Activated naive CD4-positive, alpha-beta T cell treated with anti-CD3 and anti-CD28 coated beads, Interleukin-2, amount 50 U/mL, for 72 hours (primary cell): ENCODE measurements around the gene DNAJC27. TPM values are rescaled to one million over a fixed set of nuclear protein-coding genes. Genes with fewer than 3 reads are reported as not detected.

Experiments
- ATAC-seq, 2 donors: fragments of 150-1000 bp; cut with Tn5 transposase; 2 replicates each; pipeline ENCODE4 v1.10.0; 2021; ENCODE audit warnings: mild to moderate bottlenecking in 2 of 2, moderate library complexity in 2 of 2
- DNase-seq, 2 donors: peaks; one replicate each; pipeline ENCODE4 v3.0.0; 2021 to 2022; ENCODE audit warnings: low spot score in 2 of 2
- H3K27ac Mint-ChIP-seq, 2 donors: one replicate each; pipeline ENCODE4 v1.8.0; 2022; ENCODE audit warnings: mild to moderate bottlenecking in 2 of 2, mixed read lengths in 2 of 2
- H3K36me3 Mint-ChIP-seq, 2 donors: one replicate each; pipeline ENCODE4 v1.8.0; 2022; ENCODE audit warnings: mixed read lengths in 2 of 2
- H3K9me3 Mint-ChIP-seq, 2 donors: one replicate each; pipeline ENCODE4 v1.8.0; 2022; ENCODE audit warnings: mixed read lengths in 2 of 2
- total RNA-seq, 2 donors: library from RNA; stranded (reverse); gene quantifications; one replicate each; pipeline ENCODE4 v1.2.3, GENCODE V29; 2022

DNAJC27 gene
- total RNA-seq, 2 donors from 2014 or later: 6.8 to 7.3 TPM

- no peak for DNase-seq
- no peaks in the 10 kb centered on the region for H3K9me3 Mint-ChIP-seq
- no peaks in the 10 kb centered on the region for H3K36me3 Mint-ChIP-seq
- no peak for ATAC-seq
- H3K27ac Mint-ChIP-seq: peak overlapping the region in 1 of 2 donors; percentile 52
Measured at GRCh38 chr2:24945907-24946306, 25.8 kb downstream of the DNAJC27 start.

GRCh38 chr2:24943427-24944053 is 28.2 kb downstream of the DNAJC27 start:
- no peaks in the 10 kb centered on the region for H3K36me3 Mint-ChIP-seq
- H3K27ac Mint-ChIP-seq: no peak overlapping the region
- H3K9me3 Mint-ChIP-seq: no peaks in the 10 kb centered on the region
- ATAC-seq (no peak), DNase-seq (no peak)

- no peaks in the 10 kb centered on the region for H3K9me3 Mint-ChIP-seq
- ATAC-seq: no peak
Measured at GRCh38 chr2:24939353-24939752, 32.4 kb downstream of the DNAJC27 start.

GRCh38 chr2:24937236-24937635 is 34.5 kb downstream of the DNAJC27 start:
- DNase-seq (no peak), ATAC-seq (no peak)
- Mint-ChIP-seq H3K27ac (no peak overlapping the region), H3K9me3 (no peaks in the 10 kb centered on the region), H3K36me3 (no peaks in the 10 kb centered on the region)

More at GRCh38 chr2:24939353-24939752, 32.4 kb downstream of the DNAJC27 start:
- Mint-ChIP-seq H3K27ac (no peak overlapping the region), H3K36me3 (no peaks in the 10 kb centered on the region)
- no peak for DNase-seq

- ATAC-seq: no peak
- DNase-seq: peak in 1 of 2 donors; percentile 38
- Mint-ChIP-seq H3K27ac (no peak overlapping the region), H3K9me3 (no peaks in the 10 kb centered on the region), H3K36me3 (no peaks in the 10 kb centered on the region)
Measured at GRCh38 chr2:24935145-24935544, 36.6 kb downstream of the DNAJC27 start.

- H3K27ac Mint-ChIP-seq: no peak overlapping the region
- ATAC-seq (no peak), DNase-seq (peak in 1 of 2 donors; percentile 21)
- H3K9me3 Mint-ChIP-seq: no peaks in the 10 kb centered on the region
- H3K36me3 Mint-ChIP-seq: no peaks in the 10 kb centered on the region
Measured at GRCh38 chr2:24932715-24933114, 39.0 kb downstream of the DNAJC27 start.

GRCh38 chr2:24930768-24931167 is 41.0 kb downstream of the DNAJC27 start:
- Mint-ChIP-seq H3K9me3 (no peaks in the 10 kb centered on the region), H3K27ac (peak overlapping the region in 1 of 2 donors; percentile 46), H3K36me3 (no peaks in the 10 kb centered on the region)
- ATAC-seq (peak; percentile 39 to 48), DNase-seq (peak in 1 of 2 donors; percentile 37)

GRCh38 chr2:24929230-24929629 is 42.5 kb downstream of the DNAJC27 start:
- ATAC-seq: no peak
- no peaks in the 10 kb centered on the region for H3K9me3 Mint-ChIP-seq
- H3K36me3 Mint-ChIP-seq: no peaks in the 10 kb centered on the region
- DNase-seq: peak in 1 of 2 donors; percentile 37
- H3K27ac Mint-ChIP-seq: no peak overlapping the region

- H3K36me3 Mint-ChIP-seq: no peaks in the 10 kb centered on the region
- no peaks in the 10 kb centered on the region for H3K9me3 Mint-ChIP-seq
- ATAC-seq: no peak
- no peak overlapping the region for H3K27ac Mint-ChIP-seq
- DNase-seq: peak in 1 of 2 donors; percentile 50
Measured at GRCh38 chr2:24928036-24928435, 43.7 kb downstream of the DNAJC27 start.

GRCh38 chr2:24926602-24927252 is 45.0 kb downstream of the DNAJC27 start:
- no peaks in the 10 kb centered on the region for H3K9me3 Mint-ChIP-seq
- no peaks in the 10 kb centered on the region for H3K36me3 Mint-ChIP-seq
- H3K27ac Mint-ChIP-seq: no peak overlapping the region
- DNase-seq: peak in 1 of 2 donors; percentile 44
- peak; percentile 37 to 53 for ATAC-seq

GRCh38 chr2:24926220-24926601 is 45.5 kb downstream of the DNAJC27 start:
- Mint-ChIP-seq H3K27ac (no peak overlapping the region), H3K36me3 (no peaks in the 10 kb centered on the region), H3K9me3 (no peaks in the 10 kb centered on the region)
- no peak for ATAC-seq
- DNase-seq: no peak

GRCh38 chr2:24925815-24926214 is 45.9 kb downstream of the DNAJC27 start:
- Mint-ChIP-seq H3K36me3 (no peaks in the 10 kb centered on the region), H3K9me3 (no peaks in the 10 kb centered on the region), H3K27ac (no peak overlapping the region)
- no peak for ATAC-seq
- DNase-seq: no peak

- ATAC-seq (no peak), DNase-seq (no peak)
- no peaks in the 10 kb centered on the region for H3K9me3 Mint-ChIP-seq
- H3K27ac Mint-ChIP-seq: no peak overlapping the region
- no peaks in the 10 kb centered on the region for H3K36me3 Mint-ChIP-seq
Measured at GRCh38 chr2:24924732-24925131, 47.0 kb downstream of the DNAJC27 start.

GRCh38 chr2:24924266-24924665 is 47.5 kb downstream of the DNAJC27 start:
- Mint-ChIP-seq H3K9me3 (no peaks in the 10 kb centered on the region), H3K27ac (no peak overlapping the region), H3K36me3 (no peaks in the 10 kb centered on the region)
- ATAC-seq: no peak
- no peak for DNase-seq

- DNase-seq (no peak), ATAC-seq (no peak)
- Mint-ChIP-seq H3K9me3 (no peaks in the 10 kb centered on the region), H3K36me3 (peaks cover 3% of the 10 kb centered on the region in 2 donors), H3K27ac (no peak overlapping the region)
Measured at GRCh38 chr2:24923106-24923505, 48.6 kb downstream of the DNAJC27 start.

GRCh38 chr2:24922556-24922955 is 49.2 kb downstream of the DNAJC27 start:
- no peak for ATAC-seq
- Mint-ChIP-seq H3K9me3 (no peaks in the 10 kb centered on the region), H3K36me3 (peaks cover 5 to 9% of the 10 kb centered on the region in 2 donors)

GRCh38 chr2:24920809-24921441 is 50.8 kb downstream of the DNAJC27 start:
- Mint-ChIP-seq H3K27ac (no peak overlapping the region), H3K9me3 (no peaks in the 10 kb centered on the region), H3K36me3 (peaks cover 5 to 11% of the 10 kb centered on the region in 2 donors)
- ATAC-seq: no peak
- DNase-seq: no peak

More at GRCh38 chr2:24922556-24922955, 49.2 kb downstream of the DNAJC27 start:
- DNase-seq: no peak
- H3K27ac Mint-ChIP-seq: no peak overlapping the region
